ENCODE results near the gene FLNC.

The FLNC gene

DNA sequence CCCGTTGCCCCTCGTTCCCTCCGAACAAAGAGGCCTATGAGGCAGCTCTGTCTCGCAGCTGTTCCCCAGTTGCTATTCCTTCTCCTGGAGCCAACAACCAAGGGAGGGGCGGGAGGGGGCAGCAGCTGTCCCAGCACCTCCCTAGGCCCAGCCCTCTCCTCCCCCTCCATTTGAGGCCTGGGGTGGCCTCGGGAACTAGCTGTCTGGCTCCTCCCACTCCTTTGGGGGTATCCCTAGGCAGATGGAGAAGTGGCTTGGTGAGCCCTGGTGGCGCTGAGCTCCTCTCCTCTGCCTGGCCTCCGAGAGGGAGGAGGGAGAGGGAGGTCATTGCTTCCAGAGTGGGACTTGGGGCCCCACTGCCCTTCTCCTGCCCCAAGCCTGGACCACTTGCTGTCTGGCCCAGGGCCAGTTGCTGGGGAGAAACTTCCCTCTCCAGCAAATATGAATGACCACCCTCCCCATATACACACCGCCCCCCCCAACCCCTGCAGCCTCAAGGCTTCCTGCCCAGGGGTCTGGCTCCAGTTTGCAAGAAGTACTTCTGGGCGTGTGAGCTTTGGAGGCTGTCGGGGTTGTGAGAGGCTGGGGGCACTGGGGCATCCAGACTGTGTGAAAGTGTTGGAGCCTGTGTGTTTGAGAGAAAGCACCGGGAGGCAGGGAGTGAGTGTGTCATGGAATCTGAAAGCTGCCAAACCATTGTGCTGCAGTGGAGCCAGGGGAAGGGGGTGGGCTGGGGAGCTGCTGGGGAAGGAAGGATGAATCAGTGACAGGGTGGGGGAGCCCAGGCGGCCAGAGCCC lies 3.1 kb downstream of the FLNC start:
- no peak for DNase-seq (ENCODE audit: low spot score)

DNA sequence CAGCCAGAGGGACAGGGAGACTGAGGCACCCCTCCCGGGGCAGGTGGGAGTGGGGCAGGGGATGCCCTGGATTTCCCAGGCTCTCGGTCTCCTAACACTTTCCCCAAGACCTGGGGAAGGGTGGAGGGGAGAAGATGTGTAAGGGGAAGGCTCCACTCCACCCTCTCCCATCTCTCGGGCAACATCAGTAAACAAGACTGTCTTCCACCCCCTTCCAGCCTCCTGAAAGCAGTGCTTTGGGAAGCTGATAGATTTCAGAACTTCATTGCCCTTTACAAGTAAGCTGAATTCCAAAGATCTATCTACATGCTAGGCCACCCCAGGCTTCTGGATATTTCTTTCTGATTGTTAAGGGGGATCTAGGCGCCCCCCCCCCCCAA lies 3.7 kb downstream of the FLNC start:
- no peak for DNase-seq (ENCODE audit: low spot score)

DNA sequence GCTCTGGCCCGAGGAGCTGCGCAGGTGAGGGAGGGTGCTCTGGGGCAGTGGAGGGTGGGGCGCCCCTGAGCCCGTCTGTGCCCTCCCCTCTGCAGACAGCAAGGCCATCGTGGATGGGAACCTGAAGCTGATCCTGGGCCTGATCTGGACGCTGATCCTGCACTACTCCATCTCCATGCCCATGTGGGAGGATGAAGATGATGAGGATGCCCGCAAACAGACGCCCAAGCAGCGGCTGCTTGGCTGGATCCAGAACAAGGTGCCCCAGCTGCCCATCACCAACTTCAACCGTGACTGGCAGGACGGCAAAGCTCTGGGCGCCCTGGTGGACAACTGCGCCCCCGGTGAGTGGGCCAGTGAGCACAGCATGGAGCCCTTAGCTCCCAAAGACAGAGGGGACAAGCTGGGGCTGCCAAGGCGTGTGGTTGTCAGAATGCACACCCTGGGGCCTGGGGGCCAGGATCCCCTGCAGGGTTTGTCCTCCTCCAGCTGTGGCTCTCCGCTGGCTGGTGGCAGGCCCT lies 5.1 kb downstream of the FLNC start:
- DNase-seq (ENCODE audit: low spot score), result no peak

DNA sequence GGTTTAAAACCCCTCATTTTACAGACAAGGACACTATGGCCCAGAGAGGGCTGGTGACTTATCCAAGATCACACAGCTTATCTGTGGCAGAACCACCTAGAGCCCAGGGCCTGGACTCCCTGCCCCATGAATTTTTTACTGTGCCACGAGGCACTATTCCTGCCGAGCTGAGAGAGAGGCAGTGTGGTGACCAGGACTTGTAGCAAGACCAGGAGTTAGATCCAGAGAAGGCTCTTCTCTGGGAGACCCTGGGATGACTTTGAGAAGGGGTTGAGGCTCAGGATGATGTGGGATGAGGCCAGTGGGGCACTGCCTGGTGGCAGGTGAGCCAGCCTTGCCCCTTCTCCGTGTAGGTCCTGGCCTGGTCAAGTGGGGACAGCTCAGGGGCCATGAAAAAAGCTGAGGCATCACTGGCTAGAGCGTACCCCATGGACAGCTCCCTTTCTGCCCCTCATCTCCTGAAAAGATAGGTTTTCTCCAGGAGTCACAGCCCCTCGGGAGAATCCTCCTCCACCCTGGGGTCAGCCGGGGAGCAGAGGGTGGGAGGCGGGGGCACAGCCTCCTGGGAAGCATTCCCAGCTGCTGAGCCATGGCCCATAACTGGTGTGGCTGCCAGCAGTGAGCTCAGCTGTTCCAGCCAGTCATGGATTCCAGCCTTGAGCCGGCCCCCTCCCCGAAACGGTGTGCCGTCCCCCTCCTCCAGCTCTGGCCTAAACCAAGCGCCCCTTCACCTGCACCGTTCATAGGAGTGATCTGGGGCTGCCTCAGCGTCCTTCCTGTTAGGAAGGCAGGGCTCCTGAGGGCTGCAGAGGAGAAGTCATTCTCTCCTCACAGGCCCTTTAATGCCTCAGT lies 5.8 kb downstream of the FLNC start:
- no peak for DNase-seq (ENCODE audit: low spot score)

DNA sequence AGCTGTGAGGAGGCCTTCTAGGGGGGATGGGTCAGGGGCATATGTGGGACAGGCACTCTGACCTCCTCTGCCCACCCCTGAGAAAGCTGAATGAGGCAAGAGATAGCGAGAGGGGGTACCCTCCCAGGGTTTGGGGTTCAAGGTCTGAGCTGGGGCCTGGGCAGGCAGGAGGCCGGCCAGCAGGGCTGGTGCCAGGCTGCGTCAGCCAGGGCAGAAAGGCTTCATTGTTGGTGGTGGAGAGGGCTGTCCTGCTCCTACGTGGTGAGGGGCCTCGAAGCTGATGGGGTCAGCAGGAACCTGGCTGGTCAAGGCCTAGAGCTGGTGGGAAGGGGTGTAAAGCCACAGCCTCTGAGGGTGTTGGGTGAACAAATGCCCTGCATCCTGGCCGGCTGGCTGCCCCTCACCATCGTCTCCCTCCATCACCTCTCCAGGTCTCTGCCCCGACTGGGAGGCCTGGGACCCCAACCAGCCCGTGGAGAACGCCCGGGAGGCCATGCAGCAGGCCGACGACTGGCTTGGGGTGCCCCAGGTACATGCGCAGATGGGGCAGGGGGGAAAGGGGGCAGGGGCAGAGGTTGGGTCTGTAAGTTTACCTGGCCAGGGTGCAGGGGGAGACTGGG lies 6.6 kb downstream of the FLNC start:
- DNase-seq (ENCODE audit: low spot score), result no peak

DNA sequence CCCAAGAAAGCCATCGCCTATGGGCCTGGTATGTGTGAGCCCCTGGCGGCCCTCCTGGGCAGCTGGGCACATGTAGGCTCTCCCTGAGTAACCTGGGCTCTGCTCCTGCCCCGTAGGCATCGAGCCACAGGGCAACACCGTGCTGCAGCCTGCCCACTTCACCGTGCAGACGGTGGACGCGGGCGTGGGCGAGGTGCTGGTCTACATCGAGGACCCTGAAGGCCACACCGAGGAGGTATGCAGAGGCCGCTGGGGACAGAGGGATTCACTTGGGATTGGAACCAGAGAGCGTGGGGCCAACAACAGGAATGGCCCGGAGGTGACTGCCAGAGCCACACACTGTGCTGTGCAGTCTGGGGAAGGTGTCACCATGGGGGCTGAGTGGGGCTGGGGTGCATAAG lies 7.3 kb downstream of the FLNC start:
- DNase-seq (ENCODE audit: low spot score), result no peak

DNA sequence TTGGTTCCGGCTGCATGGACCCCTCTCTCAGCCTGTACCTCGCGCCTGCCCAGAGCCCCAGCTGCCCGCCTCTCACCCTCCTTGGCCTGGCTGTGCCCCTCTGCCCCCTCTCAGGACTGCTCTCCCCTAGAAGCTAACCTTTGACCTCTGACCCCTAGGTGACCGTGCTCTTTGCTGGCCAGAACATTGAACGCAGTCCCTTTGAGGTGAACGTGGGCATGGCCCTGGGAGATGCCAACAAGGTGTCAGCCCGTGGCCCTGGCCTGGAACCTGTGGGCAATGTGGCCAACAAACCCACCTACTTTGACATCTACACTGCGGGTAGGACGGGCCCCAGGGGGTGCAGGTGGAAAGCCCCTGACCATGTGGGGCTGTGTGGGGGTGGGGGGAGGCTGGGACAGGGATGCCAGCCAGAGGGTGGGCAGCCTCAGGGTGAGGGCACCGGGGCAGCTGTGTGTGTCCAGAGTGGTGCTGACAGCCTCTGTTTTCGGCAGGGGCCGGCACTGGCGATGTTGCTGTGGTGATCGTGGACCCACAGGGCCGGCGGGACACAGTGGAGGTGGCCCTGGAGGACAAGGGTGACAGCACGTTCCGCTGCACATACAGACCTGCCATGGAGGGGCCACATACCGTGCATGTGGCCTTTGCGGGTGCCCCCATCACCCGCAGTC lies 8.0 kb downstream of the FLNC start:
- DNase-seq (ENCODE audit: low spot score), result no peak

DNA sequence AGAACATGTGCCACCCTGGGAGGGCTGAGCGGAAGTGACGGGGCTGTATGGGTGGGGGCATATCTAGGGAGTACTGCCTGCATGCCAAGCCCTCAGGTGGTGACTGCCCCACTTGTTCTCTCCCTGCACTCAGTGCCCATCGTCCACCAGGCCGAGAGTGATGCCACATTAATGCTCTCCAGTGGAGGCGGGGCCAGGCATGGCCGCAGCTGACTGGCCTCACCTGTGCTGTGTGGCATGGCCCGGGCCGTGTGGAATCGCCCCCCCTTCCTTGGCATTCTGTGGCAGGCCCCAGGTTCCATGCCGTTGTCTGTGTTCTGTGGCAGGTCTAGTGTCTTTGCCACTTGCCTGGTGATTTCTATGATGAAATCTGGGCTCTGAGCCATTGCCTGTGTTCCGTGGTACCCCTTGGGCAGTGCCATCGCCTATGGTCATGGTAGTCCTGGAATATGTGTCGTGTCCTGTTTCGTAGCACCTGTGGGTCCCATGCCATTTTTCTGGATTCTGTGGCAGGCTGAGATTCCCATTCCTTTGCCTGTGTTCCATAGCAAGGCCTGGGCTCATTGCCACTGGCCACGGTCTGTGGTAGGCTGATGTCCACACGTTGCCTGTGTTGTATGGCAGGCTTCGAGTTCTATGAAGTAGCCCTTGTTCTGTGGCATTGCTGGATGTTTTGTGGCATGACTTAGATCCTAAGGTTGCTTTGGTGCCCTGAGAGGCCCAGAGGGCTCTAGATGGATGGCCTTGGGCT lies 8.9 kb downstream of the FLNC start:
- DNase-seq (ENCODE audit: low spot score), result no peak

DNA sequence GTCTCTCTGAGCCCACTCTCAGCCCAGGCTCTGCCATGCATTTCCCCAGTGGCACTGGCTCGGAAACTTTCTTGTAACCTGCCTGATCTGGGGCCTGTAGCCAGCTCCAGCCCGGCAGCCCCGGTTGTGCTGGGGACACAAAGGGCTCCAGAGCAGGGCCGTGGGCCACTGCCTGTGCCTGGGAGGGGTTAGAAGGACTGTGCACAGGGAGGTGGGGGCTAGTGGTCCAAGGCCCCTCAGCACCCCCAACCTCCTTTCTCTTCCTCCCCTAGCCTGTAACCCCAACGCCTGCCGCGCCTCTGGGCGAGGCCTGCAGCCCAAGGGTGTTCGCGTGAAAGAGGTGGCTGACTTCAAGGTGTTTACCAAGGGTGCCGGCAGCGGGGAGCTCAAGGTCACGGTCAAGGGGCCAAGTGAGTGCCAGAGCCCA lies 9.6 kb downstream of the FLNC start:
- DNase-seq (ENCODE audit: low spot score), result no peak

DNA sequence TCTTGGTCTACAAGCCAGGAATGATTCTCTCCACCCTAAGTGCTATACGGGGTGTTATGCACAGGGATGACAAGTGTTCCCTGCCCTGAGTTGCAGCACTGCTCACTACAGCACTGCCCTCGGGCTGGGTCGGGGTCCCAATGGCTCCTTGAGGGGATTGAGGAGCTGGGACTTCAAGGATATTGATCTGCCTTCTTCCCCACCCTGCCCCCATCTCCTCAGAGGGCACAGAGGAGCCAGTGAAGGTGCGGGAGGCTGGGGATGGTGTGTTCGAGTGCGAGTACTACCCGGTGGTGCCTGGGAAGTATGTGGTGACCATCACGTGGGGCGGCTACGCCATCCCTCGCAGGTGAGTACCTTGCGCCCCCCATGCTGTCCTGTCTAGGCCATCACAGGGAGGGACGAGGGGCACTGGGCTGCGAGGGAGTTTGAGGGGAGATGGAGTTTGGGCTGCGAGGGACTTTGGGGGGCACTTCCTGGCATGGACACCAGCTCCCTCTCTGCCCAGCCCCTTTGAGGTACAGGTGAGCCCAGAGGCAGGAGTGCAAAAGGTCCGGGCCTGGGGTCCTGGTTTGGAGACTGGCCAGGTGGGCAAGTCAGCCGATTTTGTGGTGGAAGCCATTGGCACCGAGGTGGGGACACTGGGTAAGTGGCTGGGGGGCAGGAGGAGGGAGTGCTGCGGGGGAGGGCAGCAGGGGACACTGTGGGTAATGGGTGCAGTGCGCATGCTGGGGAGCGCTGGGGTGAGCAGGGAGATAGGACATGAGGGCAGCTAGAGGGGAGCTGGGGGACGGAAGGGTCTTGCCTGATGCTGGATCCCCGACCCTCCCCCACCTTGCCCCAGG lies 10.3 kb downstream of the FLNC start:
- no peak for DNase-seq (ENCODE audit: low spot score)

DNA sequence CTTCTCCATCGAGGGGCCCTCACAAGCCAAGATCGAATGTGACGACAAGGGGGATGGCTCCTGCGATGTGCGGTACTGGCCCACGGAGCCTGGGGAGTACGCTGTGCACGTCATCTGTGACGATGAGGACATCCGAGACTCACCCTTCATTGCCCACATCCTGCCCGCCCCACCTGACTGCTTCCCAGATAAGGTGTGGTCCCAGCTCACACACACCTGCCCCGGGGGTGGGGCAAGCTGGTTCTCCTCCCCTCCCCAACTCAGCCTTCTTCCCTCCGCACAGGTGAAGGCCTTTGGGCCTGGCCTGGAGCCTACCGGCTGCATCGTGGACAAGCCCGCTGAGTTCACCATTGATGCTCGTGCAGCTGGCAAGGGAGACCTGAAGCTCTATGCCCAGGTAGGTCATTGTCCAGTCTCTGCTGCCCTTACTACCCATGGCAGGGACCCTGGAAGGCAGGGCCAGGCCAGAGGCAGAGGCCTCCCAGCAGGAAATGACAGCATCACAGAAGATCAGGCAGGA lies 11.0 kb downstream of the FLNC start:
- no peak for DNase-seq (ENCODE audit: low spot score)

DNA sequence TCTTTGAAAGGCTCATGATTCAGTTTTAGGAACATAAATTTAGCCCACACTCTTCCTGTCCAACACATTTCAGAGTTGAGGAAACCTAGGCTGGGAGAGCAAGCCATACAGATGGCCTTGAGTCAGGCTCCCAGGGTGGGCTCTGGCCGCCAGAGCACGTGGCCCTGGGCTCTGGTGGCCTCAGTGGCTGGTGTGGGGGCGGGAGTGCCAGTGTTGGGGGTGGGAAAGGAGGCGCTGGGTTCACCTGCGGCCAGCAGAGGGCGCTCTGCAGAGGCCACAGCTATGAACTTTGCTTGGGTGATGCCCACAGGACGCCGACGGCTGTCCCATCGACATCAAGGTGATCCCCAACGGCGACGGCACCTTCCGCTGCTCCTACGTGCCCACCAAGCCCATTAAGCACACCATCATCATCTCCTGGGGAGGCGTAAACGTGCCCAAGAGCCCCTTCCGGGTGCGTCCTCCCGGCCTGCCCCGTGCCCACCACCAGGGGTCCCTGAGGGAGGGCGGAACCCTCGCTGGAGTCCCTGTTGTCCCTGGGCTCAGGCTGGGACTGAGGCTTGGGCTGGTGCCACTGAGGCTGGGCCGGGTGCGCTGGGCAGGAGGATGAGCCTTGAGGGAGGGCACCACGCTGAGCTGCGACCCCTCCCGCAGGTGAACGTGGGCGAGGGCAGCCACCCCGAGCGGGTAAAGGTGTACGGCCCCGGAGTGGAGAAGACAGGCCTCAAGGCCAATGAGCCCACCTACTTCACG lies 11.9 kb downstream of the FLNC start:
- no peak for DNase-seq (ENCODE audit: low spot score)

DNA sequence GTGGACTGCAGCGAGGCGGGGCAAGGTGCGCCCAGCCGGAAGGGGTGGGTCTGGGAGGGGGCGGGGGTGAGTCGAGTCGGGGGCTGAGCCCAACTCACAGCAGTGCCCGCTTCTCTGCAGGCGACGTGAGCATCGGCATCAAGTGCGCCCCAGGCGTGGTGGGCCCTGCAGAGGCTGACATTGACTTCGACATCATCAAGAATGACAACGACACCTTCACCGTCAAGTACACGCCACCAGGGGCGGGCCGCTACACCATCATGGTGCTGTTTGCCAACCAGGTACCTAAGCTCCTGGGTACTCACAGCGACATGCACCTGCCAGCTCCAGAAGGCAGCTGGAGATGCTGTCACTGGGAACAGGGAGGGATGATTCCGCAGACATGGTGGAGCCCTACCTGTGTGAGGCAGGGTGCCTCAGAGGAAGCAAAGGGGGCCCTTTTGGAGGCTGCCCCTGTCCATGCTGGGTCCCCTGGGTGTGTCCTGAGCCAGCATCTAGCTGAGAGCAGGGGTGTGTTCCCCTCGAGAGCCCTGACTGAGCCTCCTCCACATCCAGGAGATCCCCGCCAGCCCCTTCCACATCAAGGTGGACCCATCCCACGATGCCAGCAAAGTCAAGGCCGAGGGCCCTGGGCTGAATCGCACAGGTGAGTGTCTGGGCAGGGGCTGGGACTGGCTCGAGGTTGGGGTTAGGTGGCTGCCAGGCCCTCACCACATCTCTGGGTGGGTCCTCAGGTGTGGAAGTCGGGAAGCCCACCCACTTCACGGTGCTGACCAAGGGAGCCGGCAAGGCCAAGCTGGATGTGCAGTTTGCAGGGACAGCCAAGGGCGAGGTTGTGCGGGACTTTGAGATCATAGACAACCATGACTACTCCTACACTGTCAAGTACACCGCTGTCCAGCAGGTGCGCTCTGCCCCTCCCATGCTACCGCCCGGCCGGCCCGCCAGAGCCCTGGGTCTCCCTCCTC lies 12.8 kb downstream of the FLNC start:
- DNase-seq (ENCODE audit: low spot score), result no peak

DNA sequence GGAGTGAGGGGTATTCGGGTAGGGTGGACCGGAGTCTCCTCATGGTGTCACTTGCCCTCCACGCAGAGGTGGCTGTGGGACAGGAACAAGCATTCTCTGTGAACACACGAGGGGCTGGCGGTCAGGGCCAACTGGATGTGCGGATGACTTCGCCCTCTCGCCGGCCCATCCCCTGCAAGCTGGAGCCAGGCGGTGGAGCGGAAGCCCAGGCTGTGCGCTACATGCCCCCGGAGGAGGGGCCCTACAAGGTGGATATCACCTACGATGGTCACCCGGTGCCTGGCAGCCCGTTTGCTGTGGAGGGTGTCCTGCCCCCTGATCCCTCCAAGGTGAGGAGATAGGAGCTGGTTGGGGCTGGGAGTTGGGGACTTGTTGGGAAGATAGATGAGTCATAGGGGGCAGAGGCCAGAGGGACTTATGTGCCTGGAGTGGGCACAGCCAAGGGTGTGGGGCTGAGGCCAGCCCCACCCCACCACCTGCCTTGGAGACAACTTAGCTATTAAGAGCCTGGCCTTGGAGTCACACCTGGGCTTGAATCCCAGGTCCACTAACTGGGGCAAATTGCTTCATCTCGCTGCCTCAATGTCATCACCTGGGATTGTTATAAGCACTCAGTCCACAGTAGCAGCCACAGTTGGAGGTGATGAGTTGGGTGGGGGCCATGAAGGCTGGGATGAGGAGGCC lies 13.9 kb downstream of the FLNC start:
- DNase-seq (ENCODE audit: low spot score), result no peak

DNA sequence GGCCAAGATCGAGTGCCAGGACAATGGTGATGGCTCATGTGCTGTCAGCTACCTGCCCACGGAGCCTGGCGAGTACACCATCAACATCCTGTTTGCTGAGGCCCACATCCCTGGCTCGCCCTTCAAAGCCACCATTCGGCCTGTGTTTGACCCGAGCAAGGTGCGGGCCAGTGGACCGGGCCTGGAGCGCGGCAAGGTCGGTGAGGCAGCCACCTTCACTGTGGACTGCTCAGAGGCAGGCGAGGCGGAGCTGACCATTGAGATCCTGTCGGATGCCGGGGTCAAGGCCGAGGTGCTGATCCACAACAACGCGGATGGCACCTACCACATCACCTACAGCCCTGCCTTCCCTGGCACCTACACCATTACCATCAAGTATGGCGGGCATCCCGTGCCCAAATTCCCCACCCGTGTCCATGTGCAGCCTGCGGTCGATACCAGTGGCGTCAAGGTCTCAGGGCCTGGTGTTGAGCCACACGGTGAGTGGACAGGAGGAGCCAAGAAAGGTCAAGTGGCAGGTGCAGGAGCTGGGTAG lies 14.6 kb downstream of the FLNC start:
- no peak for DNase-seq (ENCODE audit: low spot score)

DNA sequence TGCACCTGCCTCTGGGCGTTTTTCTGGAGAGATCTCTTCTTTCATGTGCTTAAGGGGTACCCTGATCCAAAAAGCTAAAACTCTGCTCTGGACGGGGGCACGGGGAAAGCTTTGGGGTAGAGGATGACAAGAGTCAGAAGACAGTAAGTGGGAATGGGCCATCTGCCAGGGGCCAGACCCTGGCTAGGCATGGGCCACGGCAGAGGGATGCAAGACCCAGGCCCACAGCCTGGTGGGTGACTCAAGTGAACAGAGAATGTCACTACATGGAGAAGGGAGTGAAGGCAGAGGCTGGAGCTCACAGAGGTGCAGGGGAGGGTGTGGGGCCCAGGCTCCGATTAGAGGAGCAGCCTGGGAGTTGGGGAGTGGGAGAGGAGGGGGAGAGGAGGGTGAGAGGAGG lies 15.3 kb downstream of the FLNC start:
- no peak for DNase-seq (ENCODE audit: low spot score)

DNA sequence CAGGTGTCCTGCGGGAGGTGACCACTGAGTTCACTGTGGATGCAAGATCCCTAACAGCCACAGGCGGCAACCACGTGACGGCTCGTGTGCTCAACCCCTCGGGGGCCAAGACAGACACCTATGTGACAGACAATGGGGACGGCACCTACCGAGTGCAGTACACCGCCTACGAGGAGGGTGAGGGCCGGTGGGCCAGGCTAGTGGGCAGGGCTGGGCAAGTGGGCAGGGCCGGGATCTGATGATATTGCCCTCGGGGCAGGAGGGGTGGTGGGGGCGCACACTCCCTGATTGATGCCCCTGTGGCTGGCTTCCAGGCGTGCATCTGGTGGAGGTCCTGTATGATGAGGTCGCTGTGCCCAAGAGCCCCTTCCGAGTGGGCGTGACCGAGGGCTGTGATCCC lies 15.8 kb downstream of the FLNC start:
- no peak for DNase-seq (ENCODE audit: low spot score)

Measured in cerebellar cortex (tissue), 1 donor.